DND-41 (cell line): Measurements from ENCODE around the gene ZNF577.

Experiments used
- ATAC-seq: fragments of 200-7000 bp; cut with Tn5 transposase; 3 replicates; pipeline ENCODE4 v1.9.1; 2021; ENCODE audit warnings: low read depth; ENCODE audit not compliant: insufficient read depth
- DNase-seq: peaks from one replicate; pipeline ENCODE4 v3.0.0-alpha.2; 2020
- H2AFZ ChIP-seq: 2 replicates; pipeline ENCODE4 v1.6.0; 2012; ENCODE audit warnings: low read depth, low read length
- H3K27ac ChIP-seq: 2 replicates; pipeline ENCODE4 v1.5.1; 2012; ENCODE audit warnings: low read length, inconsistent platforms
- H3K27me3 ChIP-seq: fragments of 200-600 bp; sonication (generic); 2 replicates; pipeline ENCODE4 v1.6.0; 2012; ENCODE audit warnings: low read length, mild to moderate bottlenecking, inconsistent platforms; ENCODE audit not compliant: insufficient read depth, poor library complexity
- H3K36me3 ChIP-seq: 2 replicates; pipeline ENCODE4 v1.5.1; 2012; ENCODE audit warnings: low read length, inconsistent platforms; ENCODE audit not compliant: insufficient read depth
- H3K4me1 ChIP-seq: 2 replicates; pipeline ENCODE4 v1.5.1; 2012; ENCODE audit warnings: mild to moderate bottlenecking, low read length; ENCODE audit not compliant: insufficient read depth
- H3K4me2 ChIP-seq: 2 replicates; pipeline ENCODE4 v1.6.0; 2012; ENCODE audit warnings: mild to moderate bottlenecking, moderate library complexity, low read length, inconsistent platforms; ENCODE audit not compliant: insufficient read depth
- H3K4me3 ChIP-seq, 2 experiments: fragments of 200-600 bp in 1 of 2; shearing (Covaris generic) in 1 of 2; 2 replicates each; pipeline ENCODE4 v1.5.1; 2012 to 2016; ENCODE audit warnings: inconsistent platforms in 2 of 2, low read length in 2 of 2, mild to moderate bottlenecking in 2 of 2, low read depth in 1 of 2, moderate library complexity in 1 of 2
- H3K79me2 ChIP-seq: 2 replicates; pipeline ENCODE4 v1.6.0; 2012; ENCODE audit warnings: low read length, inconsistent platforms; ENCODE audit not compliant: insufficient read depth
- H3K9ac ChIP-seq: 2 replicates; pipeline ENCODE4 v1.6.0; 2012; ENCODE audit warnings: low read depth, mild to moderate bottlenecking, inconsistent platforms, low read length, moderate library complexity
- H3K9me3 ChIP-seq: 2 replicates; pipeline ENCODE4 v1.5.1; 2012; ENCODE audit warnings: low read length, moderate library complexity, mild to moderate bottlenecking, inconsistent platforms; ENCODE audit not compliant: insufficient read depth, severe bottlenecking
- H4K20me1 ChIP-seq: 2 replicates; pipeline ENCODE4 v1.6.0; 2012; ENCODE audit warnings: low read length; ENCODE audit not compliant: insufficient read depth
- EZH2 ChIP-seq: IDR thresholded peaks from 3 replicates; pipeline ENCODE4 v1.6.1; 2012; ENCODE audit warnings: borderline replicate concordance, low read depth, mild to moderate bottlenecking, moderate library complexity, low read length, inconsistent platforms; ENCODE audit not compliant: severe bottlenecking
- TF ChIP-seq, protein P1 (sequence below): IDR thresholded peaks from 2 replicates; pipeline ENCODE4 v1.5.1; 2012; ENCODE audit warnings: borderline replicate concordance, low read length, moderate library complexity, mild to moderate bottlenecking; ENCODE audit not compliant: poor library complexity, severe bottlenecking; ENCODE audit errors: extremely low read depth

Gene ZNF577

DNA sequence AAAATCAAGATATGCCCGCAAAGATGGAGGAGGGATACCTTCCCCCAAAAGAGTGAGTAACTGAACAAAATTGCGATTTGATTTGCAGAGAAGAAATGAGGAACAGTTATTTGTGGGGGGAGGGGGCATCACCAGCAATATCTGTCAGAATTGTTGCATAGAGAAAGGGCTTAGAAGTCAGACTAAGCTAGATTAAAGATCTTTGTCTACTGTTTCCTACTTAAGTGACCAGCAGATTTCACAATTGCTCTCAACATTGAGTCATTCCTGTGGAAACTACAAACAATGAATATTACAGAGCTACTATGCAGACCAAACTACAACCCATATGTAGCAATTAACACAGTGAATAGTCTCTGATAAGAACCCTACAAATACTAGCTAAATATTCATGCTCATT, 65.4 kb downstream of the ZNF577 start:
- H3K36me3 ChIP-seq = no peaks in the 10 kb centered on the region
- H3K4me1 ChIP-seq = no peaks in the 10 kb centered on the region
- H4K20me1 ChIP-seq = no peaks in the 10 kb centered on the region
- no peak overlapping the region for H3K9ac ChIP-seq
- no peak for ATAC-seq
- no peak for TF ChIP-seq EZH2
- TF ChIP-seq, protein P1, sequence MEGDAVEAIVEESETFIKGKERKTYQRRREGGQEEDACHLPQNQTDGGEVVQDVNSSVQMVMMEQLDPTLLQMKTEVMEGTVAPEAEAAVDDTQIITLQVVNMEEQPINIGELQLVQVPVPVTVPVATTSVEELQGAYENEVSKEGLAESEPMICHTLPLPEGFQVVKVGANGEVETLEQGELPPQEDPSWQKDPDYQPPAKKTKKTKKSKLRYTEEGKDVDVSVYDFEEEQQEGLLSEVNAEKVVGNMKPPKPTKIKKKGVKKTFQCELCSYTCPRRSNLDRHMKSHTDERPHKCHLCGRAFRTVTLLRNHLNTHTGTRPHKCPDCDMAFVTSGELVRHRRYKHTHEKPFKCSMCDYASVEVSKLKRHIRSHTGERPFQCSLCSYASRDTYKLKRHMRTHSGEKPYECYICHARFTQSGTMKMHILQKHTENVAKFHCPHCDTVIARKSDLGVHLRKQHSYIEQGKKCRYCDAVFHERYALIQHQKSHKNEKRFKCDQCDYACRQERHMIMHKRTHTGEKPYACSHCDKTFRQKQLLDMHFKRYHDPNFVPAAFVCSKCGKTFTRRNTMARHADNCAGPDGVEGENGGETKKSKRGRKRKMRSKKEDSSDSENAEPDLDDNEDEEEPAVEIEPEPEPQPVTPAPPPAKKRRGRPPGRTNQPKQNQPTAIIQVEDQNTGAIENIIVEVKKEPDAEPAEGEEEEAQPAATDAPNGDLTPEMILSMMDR = no peak
- no peak overlapping the region for H3K4me3 ChIP-seq
- H3K9me3 ChIP-seq = peaks cover 9% of the 10 kb centered on the region
- no peaks in the 10 kb centered on the region for H3K79me2 ChIP-seq
- no peak overlapping the region for H3K4me2 ChIP-seq
- no peaks in the 10 kb centered on the region for H3K27me3 ChIP-seq
- no peak overlapping the region for H2AFZ ChIP-seq
- H3K27ac ChIP-seq = no peak overlapping the region
- DNase-seq = no peak

DNA sequence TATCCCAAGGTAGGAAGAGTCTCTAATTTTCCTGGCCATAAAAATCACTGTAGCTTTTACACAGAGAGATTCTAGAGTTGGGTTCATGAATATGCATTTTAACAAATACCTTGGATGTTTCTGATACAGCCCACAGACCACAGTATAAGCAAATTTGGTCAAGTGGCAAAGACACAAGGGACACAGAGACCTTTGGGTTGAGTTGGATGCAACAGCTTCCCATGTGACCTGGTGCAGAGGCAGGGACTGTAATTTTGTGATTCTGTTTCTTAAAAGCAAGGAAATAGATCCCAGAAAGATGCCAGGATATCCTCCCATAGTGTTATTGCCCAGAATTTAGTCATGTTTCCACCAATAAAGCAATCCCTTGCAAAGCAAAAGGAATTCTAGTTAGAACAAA, 65.8 kb downstream of the ZNF577 start:
- Histone ChIP-seq H3K36me3 (no peaks in the 10 kb centered on the region), H3K27ac (no peak overlapping the region), H3K4me2 (no peak overlapping the region), H2AFZ (no peak overlapping the region), H4K20me1 (no peaks in the 10 kb centered on the region), H3K9ac (no peak overlapping the region), H3K4me1 (no peaks in the 10 kb centered on the region), H3K4me3 (no peak overlapping the region), H3K9me3 (peaks cover 5% of the 10 kb centered on the region), H3K27me3 (no peaks in the 10 kb centered on the region), H3K79me2 (no peaks in the 10 kb centered on the region)
- TF ChIP-seq EZH2 = no peak
- TF ChIP-seq, protein P1 = no peak
- ATAC-seq (no peak), DNase-seq (no peak)

DNA sequence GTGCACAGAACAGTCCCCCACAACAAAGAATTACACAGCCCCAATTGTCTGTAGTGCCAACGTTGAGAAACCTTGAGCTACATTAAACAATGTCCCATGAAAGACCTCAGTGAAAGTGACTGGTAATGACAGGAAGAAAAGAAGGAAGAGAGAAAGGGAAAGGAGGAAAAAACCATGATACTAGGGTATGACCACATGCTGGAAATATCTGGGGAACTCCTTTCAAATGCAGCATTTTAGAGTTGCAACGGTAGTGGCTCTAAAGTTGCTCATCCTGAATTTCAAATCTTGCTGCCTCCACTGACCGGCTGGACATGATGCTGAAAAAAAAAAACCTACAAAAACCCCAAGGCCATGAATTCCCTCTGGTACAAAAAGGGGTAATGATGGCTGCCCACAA, 66.3 kb downstream of the ZNF577 start:
- no peak for DNase-seq

More for the DNA sequence above, 66.3 kb downstream of the ZNF577 start:
- TF ChIP-seq, protein P1 = no peak
- Histone ChIP-seq H3K79me2 (no peaks in the 10 kb centered on the region), H3K4me1 (no peaks in the 10 kb centered on the region), H3K27me3 (no peaks in the 10 kb centered on the region), H3K27ac (no peak overlapping the region), H4K20me1 (no peaks in the 10 kb centered on the region), H3K4me3 (no peak overlapping the region), H3K9ac (no peak overlapping the region), H3K9me3 (peaks cover under 1% of the 10 kb centered on the region), H3K4me2 (no peak overlapping the region), H3K36me3 (no peaks in the 10 kb centered on the region), H2AFZ (no peak overlapping the region)
- ATAC-seq = no peak
